LoVo (cell line): ENCODE data around the gene GCLC.
A peak's percentile ranks its signal among the peaks of the same experiment; 100 is the strongest.
"Not testable (repeated sequence)": the region's sequence is repeated elsewhere in the genome, so short reads cannot be mapped to it uniquely, and the experiment has no call there.

ENCODE experiments used
- DNase-seq: peaks from one replicate; pipeline ENCODE4 v3.0.0-alpha.2; 2016; ENCODE audit warnings: low spot score

Gene GCLC

DNA sequence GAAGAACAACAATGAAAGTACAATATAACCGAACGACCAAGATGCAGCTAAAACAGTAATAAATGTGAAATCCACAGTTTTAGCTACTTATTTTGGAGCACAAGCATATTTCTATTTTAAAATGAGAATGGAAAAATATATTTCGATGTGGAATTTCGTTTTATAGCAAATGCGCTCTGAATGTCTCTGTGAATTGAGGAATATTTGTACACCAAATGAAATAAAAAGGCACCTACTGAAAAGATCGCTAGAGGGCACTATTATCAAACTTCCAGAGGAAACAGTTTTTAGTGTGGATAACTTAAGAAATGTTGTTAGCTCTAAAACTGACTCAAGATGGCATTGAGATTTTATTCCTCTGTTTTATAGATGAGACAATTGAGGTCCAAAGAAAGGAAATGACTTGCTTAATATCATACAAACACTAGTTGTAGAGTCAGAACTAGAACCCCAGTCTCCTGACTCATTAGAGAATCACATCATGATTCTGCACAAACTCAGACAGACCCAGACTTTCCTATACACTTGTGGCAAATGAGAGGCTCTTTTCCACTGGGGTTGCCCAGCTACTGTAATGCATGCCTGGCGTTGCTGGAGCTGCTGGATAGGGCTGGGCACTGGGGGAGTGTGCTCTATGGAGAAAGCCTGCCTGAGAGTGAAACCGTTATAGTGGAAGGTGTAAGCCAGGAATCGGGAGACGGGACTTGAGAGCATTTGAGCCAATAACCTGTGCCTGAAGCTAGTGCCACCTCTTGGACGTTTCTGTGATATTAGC is 51.9 kb downstream of the GCLC start:
- peak; percentile 79 for DNase-seq

DNA sequence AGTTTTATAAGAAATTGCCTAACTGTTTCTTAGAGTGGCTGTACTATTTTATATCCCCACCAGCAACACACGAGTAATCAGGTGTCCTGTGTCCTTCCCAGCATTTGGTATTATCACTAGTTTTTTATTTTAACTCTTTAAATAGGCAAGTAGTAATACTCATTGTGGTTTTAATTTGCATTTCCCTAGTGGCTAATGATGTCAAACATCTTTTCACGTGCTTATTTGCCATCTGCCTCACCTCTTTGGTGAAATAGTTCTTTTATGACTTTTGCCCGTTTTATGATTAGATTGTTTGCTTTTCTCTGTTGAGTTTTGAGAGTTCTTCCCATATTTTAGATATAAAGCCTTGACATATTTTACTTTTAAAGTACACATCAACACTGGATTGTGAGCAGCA is 57.8 kb downstream of the GCLC start:
- DNase-seq = no peak

DNA sequence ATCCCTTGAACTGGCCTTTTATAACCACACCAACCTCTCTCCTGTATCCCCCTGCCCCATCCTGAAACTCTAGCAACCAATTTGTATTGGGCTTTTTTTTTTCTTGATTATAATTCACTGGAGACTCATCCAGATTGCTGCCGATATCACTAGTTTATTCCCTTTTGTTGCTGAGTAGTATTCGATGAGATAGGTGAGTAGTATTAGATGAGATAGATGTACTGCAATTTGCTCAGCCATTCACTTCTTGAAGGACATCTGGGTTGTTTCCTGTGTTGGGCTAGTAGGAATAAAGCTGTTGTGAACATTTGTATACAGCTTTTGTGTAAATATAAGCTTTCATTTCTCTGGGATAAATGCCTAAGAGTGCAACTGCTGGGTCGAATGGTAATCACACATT is 58.2 kb downstream of the GCLC start:
- no peak for DNase-seq

DNA sequence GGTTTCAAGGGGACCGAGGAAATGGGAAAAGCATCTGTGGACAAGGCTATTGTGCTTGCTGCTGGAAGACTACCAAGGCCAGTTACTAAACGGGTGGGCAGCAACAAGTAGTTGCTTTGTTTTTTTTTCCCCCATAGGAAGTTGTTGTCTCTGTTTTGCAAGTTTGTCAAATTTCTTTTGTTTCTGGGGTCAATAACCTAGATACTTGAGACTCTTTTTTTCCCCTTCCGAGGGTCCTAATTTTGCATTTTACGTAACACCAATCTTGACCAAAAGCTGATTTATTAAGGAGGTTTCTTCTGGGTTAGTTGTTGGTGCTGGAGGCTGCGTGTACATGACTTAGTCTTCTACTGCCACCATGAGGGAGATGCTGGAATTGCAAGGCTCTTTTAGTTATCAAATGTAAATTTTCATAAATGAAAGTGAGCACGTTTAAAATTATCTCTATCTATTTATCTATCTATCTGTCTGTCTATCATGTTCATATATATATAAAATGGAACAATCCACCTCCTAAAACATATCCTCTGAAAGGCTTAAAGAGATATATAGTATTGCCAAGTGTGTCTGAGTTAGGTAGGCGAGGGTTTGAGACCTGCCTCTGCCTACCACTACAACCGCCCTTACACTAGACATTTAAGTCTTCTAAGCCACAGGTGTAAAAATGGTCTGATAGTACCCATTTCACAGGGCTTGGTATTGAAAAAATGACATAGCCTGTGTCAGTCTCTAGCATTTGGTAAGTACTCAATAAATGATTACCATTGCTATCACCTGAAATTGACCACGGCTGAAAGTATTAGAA is 60.2 kb downstream of the GCLC start:
- peak; percentile 71 for DNase-seq

- DNase-seq = no peak
These were observed 61.2 kb downstream of the GCLC start for GRCh38 chr6:53483423-53484353.

DNA sequence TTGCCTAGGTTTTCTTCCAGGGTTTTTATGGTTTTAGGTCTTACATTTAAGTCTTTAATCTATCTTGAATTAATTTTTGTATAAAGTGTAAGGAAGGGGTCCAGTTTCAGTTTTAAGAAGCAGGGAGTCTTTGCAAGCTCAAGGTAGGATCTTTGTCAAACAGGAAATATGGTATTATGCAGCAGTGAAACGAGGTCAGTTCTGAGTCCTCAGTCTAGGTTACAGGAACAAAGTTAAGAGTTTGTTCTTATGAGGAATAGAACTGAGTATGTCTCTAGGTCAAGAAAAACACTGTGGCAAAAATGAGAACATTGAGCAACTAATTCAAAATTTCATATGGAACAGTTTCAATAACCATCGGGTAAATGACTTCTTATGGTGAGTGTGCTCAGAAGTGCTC is 63.6 kb downstream of the GCLC start:
- no peak for DNase-seq

DNA sequence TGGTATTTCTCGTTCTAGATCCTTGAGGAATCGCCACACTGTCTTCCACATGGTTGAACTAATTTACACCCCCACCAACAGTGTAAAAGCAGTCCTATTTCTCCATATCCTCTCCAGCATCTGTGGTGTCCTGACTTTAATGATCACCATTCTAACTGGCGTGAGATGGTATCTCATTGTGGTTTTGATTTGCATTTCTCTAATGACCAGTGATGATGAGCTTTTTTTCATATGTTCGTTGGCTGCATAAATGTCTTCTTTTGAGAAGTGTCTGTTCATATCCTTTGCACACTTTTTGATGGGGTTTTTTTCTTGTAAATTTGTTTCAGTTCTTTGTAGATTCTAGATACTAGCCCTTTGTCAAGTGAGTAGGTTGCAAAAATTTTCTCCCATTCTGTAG is 64.1 kb downstream of the GCLC start:
- DNase-seq = not testable (repeated sequence)

DNA sequence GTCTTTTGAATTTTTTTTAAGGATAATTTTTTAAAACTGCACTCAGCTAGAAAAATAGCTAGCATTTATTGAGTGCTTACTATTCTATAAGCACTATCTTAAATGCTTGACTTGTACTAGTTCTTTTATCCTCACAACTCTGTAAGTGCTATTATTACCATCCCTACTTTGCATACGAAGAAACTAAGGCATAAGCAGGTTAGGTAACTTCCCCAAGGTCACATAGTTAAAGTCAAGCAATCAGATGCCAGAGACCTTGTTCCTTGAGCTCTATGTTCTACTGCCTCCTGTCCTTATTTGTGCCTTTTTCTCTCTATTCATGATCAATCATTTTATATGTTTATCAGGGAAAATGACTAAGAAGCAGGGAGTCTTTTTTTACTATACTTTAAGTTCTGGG is 65.0 kb downstream of the GCLC start:
- DNase-seq = no peak

DNA sequence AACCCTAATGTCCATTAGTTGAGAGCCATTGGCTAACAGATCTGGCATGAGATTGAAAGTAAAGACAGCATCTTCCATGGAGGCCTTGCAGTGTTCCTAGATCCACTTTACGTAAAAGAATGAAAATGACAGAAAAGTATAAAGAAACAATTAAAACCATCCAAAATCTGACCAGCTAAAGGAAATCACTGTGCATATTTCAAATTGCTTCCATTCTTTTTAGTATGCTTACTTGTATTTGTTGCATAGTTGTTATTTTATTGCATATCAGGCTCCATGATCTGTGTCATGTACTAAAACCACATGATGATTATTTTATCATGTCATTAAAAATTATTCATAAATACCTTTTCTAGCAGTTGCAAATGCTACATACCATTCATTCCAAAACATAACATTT is 67.9 kb downstream of the GCLC start:
- DNase-seq = no peak

GRCh38 chr6:53474010-53474409 is 70.9 kb downstream of the GCLC start:
- no peak for DNase-seq

- DNase-seq = no peak
These were observed 75.7 kb downstream of the GCLC start for GRCh38 chr6:53469163-53469562.

- no peak for DNase-seq
These were observed 78.6 kb downstream of the GCLC start for GRCh38 chr6:53466257-53466656.

DNA sequence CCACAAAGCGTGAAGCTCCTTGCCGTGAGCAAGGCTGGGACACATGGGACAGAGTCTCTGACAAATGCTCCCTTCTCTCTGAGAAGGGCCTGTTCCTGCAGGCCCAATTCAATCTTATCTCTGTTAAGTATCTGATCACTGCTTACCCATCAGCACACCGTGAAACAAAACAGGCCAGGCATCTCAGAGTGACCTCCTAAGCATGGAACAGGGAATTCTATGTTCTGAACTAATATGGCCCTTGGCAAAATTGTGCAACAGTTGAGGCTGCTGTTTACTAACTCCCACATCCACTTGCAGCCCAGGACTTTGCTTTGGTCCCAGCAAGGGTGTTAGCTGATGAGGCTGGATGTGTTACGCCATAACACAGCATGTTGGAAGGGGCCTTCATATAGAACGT is 79.2 kb downstream of the GCLC start:
- no peak for DNase-seq

DNA sequence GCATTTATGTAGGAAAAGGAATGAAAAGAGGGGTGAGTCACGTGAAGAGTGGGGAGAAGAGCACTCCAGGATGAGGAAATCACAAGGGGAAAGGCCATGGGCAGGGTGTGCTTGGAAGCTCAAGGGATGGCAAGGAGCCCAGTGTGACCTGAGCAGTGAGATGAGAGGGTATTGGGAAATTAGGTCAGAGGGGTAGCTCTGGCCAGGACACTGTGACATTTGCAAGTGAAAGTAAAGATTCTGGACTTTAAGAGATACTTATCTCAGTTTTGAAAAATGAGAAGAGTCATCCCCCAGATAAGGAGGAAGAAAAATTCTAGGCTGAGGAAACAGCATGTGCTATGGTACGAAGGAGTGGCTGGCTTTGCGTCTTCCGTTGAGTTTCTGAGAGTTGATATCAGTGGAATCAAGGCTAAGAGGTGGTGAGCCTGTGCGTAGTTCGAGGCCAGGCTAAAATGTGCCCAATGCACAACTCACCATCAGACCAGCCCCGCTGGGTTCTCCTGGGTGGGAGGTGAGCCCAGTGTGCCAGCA is 79.9 kb downstream of the GCLC start:
- DNase-seq = peak; percentile 31

DNA sequence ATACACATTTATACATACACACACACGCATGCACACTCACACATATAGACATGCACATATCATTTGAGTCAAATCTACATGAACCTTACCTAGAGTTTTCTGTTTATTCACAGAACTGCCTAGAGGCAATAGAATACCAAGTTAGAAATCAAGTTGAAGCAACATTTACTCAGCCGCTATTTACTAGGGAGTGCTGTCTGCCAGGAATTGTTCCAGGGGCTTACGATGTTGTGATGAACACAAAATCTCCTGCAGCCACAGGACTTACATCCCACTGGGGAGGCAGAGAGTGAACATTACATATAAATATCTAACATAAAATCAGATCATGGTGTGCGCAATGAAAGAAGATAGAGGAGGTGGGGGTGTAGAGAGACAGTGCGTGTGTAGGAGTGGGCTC is 80.4 kb downstream of the GCLC start:
- no peak for DNase-seq

DNA sequence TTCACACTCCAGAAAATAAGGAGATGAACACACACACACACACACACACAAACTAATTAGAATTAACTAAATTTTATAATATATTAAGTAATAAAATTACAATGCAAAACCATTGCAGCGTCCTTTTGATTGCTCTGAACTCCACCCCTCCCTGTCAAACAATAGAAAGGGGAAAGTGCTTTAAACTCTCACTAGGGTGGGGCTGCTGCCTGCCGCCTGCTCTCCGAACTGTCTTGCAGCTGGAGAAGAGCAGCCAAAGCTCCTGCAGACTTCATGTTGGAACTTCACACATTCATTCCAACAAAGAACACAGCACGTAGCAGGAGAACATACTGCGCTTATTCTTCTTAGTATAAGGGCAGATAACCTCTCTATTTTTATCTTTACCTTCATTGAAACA is 83.2 kb downstream of the GCLC start:
- no peak for DNase-seq

- DNase-seq = no peak
These were observed 83.8 kb downstream of the GCLC start for GRCh38 chr6:53461041-53461656.

DNA sequence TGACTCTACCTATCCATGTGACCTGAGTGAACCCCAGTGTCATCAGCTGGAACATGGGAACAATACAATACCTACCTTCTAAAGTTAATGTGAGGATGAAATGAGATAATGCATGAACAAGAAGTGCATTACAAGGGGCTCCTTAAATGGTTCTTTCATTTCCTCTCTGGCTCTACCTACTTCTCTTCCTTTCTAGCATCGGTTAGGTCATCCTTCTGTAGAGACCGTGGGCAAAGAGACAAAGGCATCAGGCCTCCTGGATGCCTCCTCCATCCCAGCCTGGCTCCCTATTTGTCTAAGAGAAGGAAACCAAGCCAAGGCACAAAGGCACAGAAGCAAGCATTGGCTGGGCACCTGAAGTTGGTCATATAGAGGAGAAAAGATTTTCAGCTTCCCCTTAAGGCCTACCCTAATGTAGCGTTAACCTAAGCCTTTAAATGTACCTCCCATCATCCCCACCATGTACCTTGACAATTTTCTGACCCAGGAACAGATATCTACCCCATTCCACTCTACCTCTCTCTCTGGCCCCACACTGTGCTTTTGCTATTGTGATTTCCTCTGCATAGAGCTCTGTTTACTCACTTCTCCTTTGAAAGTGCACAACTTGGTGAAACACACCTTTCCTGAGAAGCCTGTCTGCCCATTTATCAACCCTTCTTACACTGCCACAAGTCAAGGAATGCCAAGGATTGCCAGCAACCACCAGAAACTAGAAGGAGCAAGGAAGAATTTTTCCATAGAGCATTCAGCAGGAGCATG is 86.6 kb downstream of the GCLC start:
- no peak for DNase-seq

GRCh38 chr6:53456809-53457208 is 88.1 kb downstream of the GCLC start:
- DNase-seq = no peak

DNA sequence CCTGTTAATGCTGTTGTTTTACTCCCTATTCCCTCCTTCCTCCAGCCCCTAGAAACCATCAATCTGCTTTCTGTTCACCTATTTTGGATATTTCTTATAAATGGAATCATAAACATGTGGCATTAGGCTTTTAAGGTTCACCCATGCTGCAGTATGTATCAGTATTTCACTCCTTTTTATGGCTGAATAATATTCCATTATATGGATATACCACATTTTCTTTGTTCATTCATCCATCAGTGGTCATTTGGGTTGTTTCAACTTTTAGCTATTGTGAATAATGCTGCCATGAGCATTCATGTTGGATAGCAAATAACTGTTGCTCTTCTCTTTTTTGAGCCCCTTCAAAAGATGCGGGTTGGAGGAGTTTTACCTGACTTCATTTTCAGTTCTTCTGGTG is 89.2 kb downstream of the GCLC start:
- DNase-seq = no peak

DNA sequence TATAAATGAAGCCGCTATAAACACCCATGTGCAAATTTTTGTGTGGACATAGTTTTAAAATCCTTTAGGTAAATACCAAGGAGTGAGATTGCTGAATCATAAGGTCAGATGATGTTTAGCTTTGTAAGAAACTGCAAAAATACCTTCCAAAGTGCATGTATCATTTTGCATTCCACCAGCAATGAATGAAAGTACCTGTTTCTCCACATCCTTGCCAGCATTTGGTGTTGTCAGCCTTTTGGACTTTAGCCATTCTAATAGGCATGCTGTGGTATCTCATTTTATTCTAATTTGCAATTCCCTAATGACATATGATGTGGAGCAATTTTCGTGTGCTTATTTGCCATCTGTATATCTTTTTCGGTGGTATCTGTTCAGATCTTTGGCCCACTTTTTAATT is 93.7 kb downstream of the GCLC start:
- no peak for DNase-seq
